RWPE1 (cell line): ENCODE results near the gene ANKRD42.
A peak's percentile ranks its signal among the peaks of the same experiment; 100 is the strongest.

Experiments used
- CTCF ChIA-PET: fragments of 350-600 bp; sonication (Branson Sonifier 250); formaldehyde crosslinking; extraction: SDS; loops from one replicate; lab custom pipeline; 2021; lab: Yijun Ruan, JAX
- POLR2A ChIA-PET: fragments of 400-600 bp; formaldehyde crosslinking; extraction: SDS; loops from one replicate; lab custom pipeline; 2020; ENCODE audit warnings: antibody characterized with exemption; ENCODE audit not compliant: low non-redundant PET; lab: Yijun Ruan, JAX
- DNase-seq: peaks from one replicate; pipeline ENCODE4 v3.0.0; 2012; ENCODE audit warnings: low spot score
- H3K27ac ChIP-seq: fragments of 450-650 bp; 2 replicates; pipeline ENCODE4 v1.5.1; 2017
- CTCF ChIP-seq: fragments of 450-650 bp; conservative IDR thresholded peaks from 2 replicates; pipeline ENCODE4 v1.5.1; 2017; ENCODE audit warnings: low read depth, mild to moderate bottlenecking

Gene ANKRD42

DNA sequence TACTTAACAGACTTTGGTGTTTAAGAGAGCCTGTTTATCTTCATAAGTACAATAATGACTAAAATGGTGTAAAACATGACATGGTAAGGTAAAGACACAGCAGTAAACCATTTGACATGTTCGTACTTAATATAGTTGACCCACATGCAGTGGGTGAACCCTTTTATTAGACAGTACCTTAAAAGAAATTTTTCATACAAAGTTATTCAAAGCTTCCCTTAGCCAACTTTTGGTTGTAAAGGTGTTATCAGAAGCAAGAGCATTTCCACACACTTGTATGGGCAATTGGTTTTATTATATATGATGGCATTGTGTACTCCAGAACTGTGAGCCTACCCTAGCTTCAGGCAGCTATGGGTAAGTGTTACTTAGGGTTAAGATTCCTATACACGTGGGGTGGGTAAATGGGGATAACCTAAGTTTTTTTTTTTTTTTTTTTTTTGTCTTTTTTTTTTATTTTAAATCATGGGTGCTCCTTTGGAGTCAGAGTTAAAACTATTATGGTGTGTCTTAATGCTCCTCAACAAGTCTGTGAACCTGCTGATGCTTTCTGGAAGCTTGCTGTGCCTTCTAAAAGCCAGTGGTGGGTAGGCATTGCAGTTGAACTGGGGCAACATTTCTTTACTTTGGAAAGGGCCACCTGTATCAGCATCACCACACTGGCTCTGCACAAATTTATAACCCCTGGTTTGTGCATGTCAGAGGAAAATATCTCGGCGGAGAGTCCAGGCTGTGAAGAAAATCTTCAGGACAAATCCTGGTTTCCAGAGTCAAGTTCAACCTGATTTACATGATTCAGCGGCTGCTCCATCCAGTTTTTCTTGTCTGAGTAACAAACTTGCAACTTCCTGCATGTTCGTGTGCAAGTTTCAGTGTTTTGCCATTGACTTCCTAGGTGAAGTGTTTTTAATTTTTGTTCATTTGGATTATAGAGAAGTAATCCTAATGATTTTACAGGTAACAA is 33.3 kb upstream of the ANKRD42 start:
- CTCF ChIA-PET = interaction anchor here (0.5 to 1.2 kb wide), 3 partner anchors 9 to 68 kb away, joined by 3 to 4 read pairs (median 3); no protein-coding TSS in a partner anchor
- POLR2A ChIA-PET = interaction anchor here (0.5 to 0.7 kb wide), 3 partner anchors 28 to 258 kb away, joined by 3 to 7 read pairs (median 6); no protein-coding TSS in a partner anchor
- DNase-seq = peak; percentile 25
- no peak for TF ChIP-seq CTCF
- no peak overlapping the region for H3K27ac ChIP-seq

DNA sequence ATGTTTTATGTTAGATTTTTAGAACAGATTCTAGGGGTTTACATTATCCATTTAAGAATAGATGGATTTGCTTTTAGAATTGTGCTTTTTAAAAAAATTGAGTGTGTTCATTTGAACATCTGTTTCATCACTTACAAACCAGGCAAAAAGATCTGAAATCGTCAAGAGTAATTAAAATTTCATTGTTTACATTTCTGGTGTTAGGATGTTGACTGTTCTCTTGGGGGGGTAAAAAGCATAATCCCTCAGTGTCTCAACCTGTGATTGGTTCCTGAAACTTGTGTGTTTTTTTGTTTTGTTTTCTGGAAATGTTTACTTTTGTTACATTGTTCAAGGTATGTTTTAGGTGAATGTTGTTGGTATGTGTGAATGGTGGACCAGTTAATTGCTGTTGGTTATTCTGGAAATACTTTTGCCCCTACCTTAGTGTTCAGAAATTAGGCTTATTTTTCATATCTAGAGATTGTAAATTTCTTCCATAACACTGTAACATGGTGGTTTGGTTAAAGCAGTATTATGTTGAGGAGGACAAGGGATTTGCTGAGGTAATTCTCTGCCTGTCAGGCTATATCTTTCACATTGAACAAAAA is 31.8 kb upstream of the ANKRD42 start:
- DNase-seq = no peak
- ChIA-PET CTCF (no interaction called here), POLR2A (interaction anchor here (0.7 kb wide), 1 partner anchor 10 kb away, joined by 3 read pairs; no protein-coding TSS in a partner anchor)
- no peak overlapping the region for H3K27ac ChIP-seq
- TF ChIP-seq CTCF = no peak

GRCh38 chr11:83162377-83162776 is 31.1 kb upstream of the ANKRD42 start:
- no peak for TF ChIP-seq CTCF

DNA sequence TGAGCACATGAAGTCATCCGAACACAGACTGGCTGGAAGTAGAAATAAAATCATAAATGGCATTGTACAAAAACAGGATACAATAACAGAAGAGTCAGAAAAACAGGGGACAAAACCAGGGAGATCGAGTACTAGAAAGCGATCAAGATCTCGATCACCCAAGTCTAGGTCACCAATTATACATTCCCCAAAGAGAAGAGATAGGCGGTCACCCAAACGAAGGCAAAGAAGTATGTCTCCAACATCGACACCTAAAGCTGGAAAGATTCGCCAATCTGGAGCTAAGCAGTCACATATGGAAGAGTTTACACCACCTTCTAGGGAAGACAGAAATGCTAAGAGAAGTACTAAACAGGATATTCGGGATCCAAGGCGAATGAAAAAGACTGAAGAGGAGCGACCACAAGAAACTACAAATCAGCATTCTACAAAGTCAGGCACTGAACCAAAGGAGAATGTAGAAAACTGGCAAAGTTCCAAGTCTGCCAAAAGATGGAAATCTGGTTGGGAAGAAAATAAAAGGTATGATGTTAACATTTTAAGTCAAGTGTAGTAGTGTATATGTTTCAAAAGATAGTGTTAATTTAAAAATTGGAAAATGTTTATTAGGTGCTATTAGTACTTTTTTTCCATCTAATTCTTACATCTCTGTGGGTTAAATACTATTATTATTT is 27.2 kb upstream of the ANKRD42 start:
- POLR2A ChIA-PET = no interaction called here
- TF ChIP-seq CTCF = no peak
- no peak for DNase-seq
- CTCF ChIA-PET = no interaction called here
- H3K27ac ChIP-seq = no peak overlapping the region

More at GRCh38 chr11:83162377-83162776, 31.1 kb upstream of the ANKRD42 start:
- H3K27ac ChIP-seq = 0 out of 2 replicates have a peak overlapping the region, but pooled peaks have one; percentile 33
- ChIA-PET POLR2A (interaction anchor here (0.6 kb wide), 1 partner anchor 234 kb away, joined by 6 read pairs; no protein-coding TSS in a partner anchor), CTCF (no interaction called here)
- no peak for DNase-seq

DNA sequence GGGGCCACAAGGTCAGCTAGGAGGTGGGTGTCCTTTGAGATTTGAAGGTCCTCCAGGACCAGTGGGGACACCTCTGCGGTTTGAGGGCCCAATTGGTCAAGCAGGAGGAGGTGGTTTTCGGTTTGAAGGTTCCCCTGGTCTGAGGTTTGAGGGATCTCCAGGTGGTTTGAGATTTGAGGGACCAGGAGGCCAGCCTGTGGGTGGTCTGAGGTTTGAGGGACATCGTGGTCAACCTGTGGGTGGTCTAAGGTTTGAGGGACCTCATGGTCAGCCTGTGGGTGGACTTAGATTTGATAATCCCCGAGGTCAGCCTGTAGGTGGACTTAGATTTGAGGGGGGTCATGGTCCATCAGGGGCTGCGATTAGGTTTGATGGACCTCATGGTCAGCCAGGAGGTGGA is 24.8 kb upstream of the ANKRD42 start:
- CTCF ChIA-PET = no interaction called here
- POLR2A ChIA-PET = no interaction called here
- DNase-seq = no peak
- no peak for TF ChIP-seq CTCF
- peak overlapping the region; percentile 13; the same call in 1 of the 2 replicates for H3K27ac ChIP-seq

DNA sequence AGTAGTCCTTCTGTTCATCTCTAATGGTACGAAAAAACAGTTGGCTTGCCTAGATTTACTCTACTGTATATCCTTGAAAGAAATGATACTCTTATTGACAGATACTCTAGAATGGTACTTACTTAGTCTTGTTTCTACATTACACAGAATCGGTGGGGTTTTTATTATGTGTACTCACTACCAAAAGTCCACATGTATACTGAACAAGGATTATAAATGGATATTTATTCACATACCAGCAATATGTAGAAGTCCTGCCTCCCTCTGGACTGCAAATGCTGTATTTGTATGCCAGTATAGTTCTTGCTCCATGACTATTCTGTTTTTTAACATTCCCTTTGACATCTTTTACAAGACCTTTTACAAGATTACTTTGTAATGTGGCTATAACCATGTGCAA is 22.6 kb upstream of the ANKRD42 start:
- H3K27ac ChIP-seq = no peak overlapping the region
- no peak for TF ChIP-seq CTCF
- ChIA-PET CTCF (no interaction called here), POLR2A (no interaction called here)
- no peak for DNase-seq
